Rectal smooth muscle tissue (tissue), 1 donor: ENCODE data around the gene AQP5.

Source experiments
- H3K27ac ChIP-seq: one replicate; pipeline ENCODE4 v1.7.0; 2013; ENCODE audit warnings: low read depth, low read length, inconsistent platforms
- H3K27me3 ChIP-seq: one replicate; pipeline ENCODE4 v1.7.0; 2013; ENCODE audit warnings: low read length; ENCODE audit not compliant: control insufficient read depth, insufficient read depth
- H3K36me3 ChIP-seq: one replicate; pipeline ENCODE4 v1.7.0; 2013; ENCODE audit warnings: low read length; ENCODE audit not compliant: control insufficient read depth, insufficient read depth
- H3K4me1 ChIP-seq: one replicate; pipeline ENCODE4 v1.7.0; 2013; ENCODE audit warnings: low read length; ENCODE audit not compliant: control insufficient read depth, insufficient read depth
- H3K4me3 ChIP-seq: one replicate; pipeline ENCODE4 v1.7.0; 2013; ENCODE audit warnings: low read length
- H3K9ac ChIP-seq: one replicate; pipeline ENCODE4 v1.7.0; 2013; ENCODE audit warnings: low read length

Gene AQP5

DNA sequence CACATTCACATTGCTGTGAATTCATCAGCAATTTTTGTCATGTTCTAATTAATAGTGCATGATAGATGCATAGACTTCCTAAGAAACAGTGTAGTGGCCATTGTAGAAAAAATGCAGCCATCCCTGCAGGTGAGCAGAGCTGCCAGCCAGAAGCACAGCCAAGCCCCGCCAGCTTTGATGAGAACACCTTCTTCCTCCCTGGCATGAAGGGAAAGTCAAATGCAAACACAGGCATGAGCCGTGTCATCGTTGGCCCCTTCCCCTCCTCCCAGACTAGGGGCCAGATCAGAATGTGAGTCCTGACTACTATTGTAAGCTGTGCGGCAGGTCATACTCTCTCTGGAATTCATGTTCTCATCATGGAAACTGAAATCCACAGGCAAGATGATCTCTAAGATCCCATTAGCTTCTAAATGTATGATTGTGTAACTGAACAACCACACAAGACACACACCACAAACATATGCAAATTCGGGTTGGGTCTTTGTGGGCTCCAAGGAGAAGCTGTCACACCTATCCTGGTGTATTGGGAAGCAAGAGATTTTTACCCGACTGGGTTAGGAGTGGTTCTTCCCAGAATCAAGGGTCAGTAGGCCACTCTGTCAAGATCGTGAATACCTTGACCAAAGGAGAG lies 14.0 kb upstream of the AQP5 start:
- Histone ChIP-seq H3K4me1 (peaks cover 2% of the 10 kb centered on the region), H3K27ac (no peak overlapping the region), H3K36me3 (no peaks in the 10 kb centered on the region), H3K9ac (no peak overlapping the region), H3K4me3 (no peak overlapping the region), H3K27me3 (no peaks in the 10 kb centered on the region)

DNA sequence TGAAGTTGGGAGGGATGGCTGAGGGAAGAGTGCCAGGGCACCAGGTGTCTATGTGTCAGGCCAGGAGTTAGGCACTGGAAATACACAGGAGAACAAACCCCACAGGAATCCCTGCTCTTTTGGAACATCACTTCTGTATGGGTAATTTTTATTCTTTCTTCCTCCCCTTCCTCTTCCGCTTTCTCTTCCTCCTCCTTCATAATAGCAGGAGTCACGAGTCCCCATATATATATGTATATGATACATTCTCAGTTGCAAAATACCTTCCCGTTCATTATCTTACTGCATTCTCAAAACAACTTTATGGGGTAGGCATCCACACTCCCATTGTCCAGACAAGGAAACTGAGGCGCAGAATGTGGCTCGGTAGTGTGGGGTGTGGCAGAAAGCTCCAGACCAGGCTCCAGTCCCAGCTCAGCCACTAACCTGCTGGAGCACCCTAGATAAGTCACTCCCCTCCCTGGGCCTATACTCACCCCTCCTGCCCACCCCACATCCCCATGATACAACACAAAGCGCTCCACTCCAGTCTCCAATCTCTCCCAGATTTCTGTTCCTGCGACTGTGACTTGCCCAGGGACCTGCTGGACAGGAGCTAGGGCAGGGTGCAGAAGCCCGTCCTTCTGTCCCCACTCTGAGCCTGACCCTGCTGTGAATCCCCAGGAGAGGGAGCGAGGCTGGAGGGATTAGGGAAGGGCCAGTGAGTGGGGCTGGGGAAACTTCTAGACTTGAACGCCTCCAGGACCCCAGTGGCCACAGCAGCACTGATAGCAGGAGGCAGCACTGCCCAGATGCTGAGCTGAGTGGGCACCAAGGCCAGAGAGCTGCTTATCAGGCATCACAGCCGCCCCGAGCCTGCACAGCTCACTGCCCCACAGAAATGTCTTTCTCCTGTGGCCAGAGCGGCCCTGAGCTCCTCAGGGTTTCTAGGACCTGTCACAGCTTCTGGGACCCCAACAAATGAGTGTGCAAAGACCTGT lies 12.5 kb upstream of the AQP5 start:
- Histone ChIP-seq H3K4me3 (no peak overlapping the region), H3K27me3 (no peaks in the 10 kb centered on the region), H3K36me3 (no peaks in the 10 kb centered on the region), H3K9ac (no peak overlapping the region), H3K4me1 (peaks cover 2% of the 10 kb centered on the region), H3K27ac (no peak overlapping the region)

- Histone ChIP-seq H3K9ac (no peak overlapping the region), H3K4me1 (peaks cover 2% of the 10 kb centered on the region), H3K4me3 (no peak overlapping the region), H3K36me3 (no peaks in the 10 kb centered on the region), H3K27me3 (peaks cover 6% of the 10 kb centered on the region), H3K27ac (no peak overlapping the region)
Observed at GRCh38 chr12:49949866-49950265, 11.8 kb upstream of the AQP5 start.

- no peak within 1 kb of the TSS for H3K9ac ChIP-seq
- H3K4me1 ChIP-seq, result peaks cover 2% of the 10 kb centered on the region
Observed at GRCh38 chr12:49950273-49951251, 11.1 kb upstream of the AQP5 start, which contains the start of gene AQP2. AQP2 (plus strand) TSS chr12:49950737; CDS start chr12:49950831, 94 bp downstream.

DNA sequence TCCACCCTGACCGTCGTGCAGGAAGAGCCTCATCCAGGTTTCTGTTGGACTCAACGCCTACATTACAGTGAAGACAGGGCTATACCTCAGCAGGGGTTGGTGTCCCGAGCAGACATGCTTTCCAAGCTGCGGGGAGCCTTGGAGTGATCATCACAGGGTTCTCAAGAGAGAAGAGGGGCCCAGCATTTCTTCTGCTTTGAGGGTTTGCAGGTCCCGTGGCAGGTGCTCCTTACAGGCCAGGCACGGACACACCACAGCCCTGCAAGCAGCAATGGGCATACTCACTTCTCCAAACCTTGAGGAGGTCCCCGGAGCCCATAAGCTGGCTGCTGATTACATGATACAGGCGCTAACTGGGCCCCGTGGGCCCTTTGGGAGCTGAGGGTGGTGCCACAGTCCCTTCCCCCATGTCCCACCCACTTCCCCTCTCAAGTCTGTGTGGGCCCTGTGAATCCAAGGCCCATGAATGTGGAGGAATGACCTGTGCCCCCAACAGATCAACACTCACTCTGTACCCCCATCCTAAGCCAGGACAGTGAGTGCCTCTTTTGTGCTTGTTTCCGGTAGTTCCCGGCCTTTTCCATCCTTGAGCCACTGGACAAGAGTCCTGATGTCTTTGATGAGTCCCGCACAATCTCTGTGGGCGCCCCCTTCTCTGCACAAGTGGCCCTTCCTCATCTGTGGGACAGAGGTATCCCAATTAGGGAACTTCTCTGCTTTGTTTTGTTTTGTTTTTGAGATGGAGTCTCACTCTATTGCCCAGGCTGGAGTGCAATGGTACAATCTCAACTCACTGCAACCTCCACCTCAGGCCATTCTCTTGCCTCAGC lies 10.0 kb upstream of the AQP5 start:
- Histone ChIP-seq H3K36me3 (no peaks in the 10 kb centered on the region), H3K4me1 (no peaks in the 10 kb centered on the region), H3K9ac (no peak overlapping the region), H3K27ac (no peak overlapping the region), H3K4me3 (no peak overlapping the region), H3K27me3 (peaks cover 18% of the 10 kb centered on the region)

More at GRCh38 chr12:49950273-49951251, 11.1 kb upstream of the AQP5 start, which contains the start of gene AQP2:
- Histone ChIP-seq H3K27me3 (peaks cover 12% of the 10 kb centered on the region), H3K36me3 (no peaks in the 10 kb centered on the region), H3K4me3 (no peak within 1 kb of the TSS), H3K27ac (no peak within 1 kb of the TSS)

GRCh38 chr12:49952391-49953055 lies 9.1 kb upstream of the AQP5 start:
- H3K4me1 ChIP-seq, result no peaks in the 10 kb centered on the region
- no peak overlapping the region for H3K9ac ChIP-seq
- H3K4me3 ChIP-seq, result no peak overlapping the region
- H3K36me3 ChIP-seq, result no peaks in the 10 kb centered on the region
- H3K27ac ChIP-seq, result no peak overlapping the region
- peaks cover 19% of the 10 kb centered on the region for H3K27me3 ChIP-seq

- Histone ChIP-seq H3K27me3 (peaks cover 19% of the 10 kb centered on the region), H3K9ac (no peak overlapping the region), H3K36me3 (no peaks in the 10 kb centered on the region), H3K27ac (no peak overlapping the region), H3K4me1 (no peaks in the 10 kb centered on the region), H3K4me3 (no peak overlapping the region)
Observed at GRCh38 chr12:49953151-49953550, 8.5 kb upstream of the AQP5 start.

- Histone ChIP-seq H3K9ac (no peak overlapping the region), H3K4me3 (no peak overlapping the region), H3K27ac (no peak overlapping the region), H3K4me1 (no peaks in the 10 kb centered on the region), H3K27me3 (peaks cover 29% of the 10 kb centered on the region), H3K36me3 (no peaks in the 10 kb centered on the region)
Observed at GRCh38 chr12:49953961-49954846, 7.5 kb upstream of the AQP5 start.

DNA sequence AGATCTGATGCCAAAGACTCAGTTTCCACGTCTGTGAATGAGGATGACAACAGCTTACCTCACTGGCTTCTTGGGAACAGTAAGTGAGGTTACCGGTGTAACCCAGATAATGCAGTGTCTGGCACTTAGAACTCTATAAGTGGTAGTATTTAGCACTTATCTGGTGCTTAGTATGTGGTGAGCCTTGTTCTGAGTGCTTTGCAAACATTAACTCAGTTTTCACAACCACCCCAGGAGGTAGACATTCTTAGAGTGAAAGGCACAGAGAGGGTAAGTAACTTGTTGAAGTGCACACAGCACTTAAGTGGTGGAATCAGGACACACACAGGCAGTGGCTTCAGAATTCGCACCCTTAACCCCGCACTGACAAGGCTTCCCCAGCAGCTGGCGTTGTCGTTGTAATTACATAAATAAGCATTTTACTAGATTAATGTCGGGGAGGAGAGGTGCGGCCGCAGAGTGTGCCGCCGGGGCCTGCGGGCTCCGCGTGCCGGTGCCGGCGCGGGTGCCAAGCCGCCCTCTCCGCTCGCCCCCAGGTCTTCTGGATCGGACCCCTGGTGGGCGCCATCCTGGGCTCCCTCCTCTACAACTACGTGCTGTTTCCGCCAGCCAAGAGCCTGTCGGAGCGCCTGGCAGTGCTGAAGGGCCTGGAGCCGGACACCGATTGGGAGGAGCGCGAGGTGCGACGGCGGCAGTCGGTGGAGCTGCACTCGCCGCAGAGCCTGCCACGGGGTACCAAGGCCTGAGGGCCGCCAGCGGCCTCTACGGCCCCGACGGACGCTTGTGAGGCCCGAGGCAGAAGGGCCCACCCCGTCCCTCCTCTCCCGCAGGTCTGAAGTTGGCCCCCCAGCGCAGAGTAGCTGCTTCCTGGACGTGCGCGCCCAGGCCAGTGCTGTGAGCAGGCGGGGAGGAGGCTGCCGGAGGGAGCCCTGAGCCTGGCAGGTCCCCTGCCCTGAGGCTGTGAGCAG lies 6.5 kb upstream of the AQP5 start:
- Histone ChIP-seq H3K4me1 (no peaks in the 10 kb centered on the region), H3K9ac (no peak overlapping the region), H3K27ac (no peak overlapping the region), H3K27me3 (peaks cover 35% of the 10 kb centered on the region), H3K4me3 (no peak overlapping the region), H3K36me3 (no peaks in the 10 kb centered on the region)
